Ectodermal cell (in vitro differentiated cells): Measurements from ENCODE around the gene NEK7.

Experiments
- H3K27ac ChIP-seq: 2 replicates; pipeline ENCODE4 v1.7.0; 2013; ENCODE audit warnings: mild to moderate bottlenecking, low read depth, low read length; ENCODE audit not compliant: insufficient read depth, poor library complexity, severe bottlenecking
- H3K27me3 ChIP-seq: 2 replicates; pipeline ENCODE4 v1.7.0; 2013; ENCODE audit warnings: mild to moderate bottlenecking, low read length; ENCODE audit not compliant: insufficient read depth, control insufficient read depth, poor library complexity, severe bottlenecking
- H3K36me3 ChIP-seq: one replicate; pipeline ENCODE4 v1.7.0; 2013; ENCODE audit warnings: low read length; ENCODE audit not compliant: control insufficient read depth, insufficient read depth
- H3K4me1 ChIP-seq: one replicate; pipeline ENCODE4 v1.7.0; 2013; ENCODE audit warnings: low read length; ENCODE audit not compliant: control insufficient read depth, insufficient read depth
- H3K4me3 ChIP-seq: 2 replicates; pipeline ENCODE4 v1.7.0; 2013; ENCODE audit warnings: low read depth, low read length, control low read depth; ENCODE audit not compliant: insufficient read depth
- H3K9me3 ChIP-seq: 2 replicates; pipeline ENCODE4 v1.7.0; 2013; ENCODE audit warnings: mild to moderate bottlenecking, low read length, moderate library complexity; ENCODE audit not compliant: control insufficient read depth
- WGBS, 2 experiments: methylation state at CpG; one replicate each; pipeline ENCODE4 v1.1.7; 2013; ENCODE audit warnings: missing lambda C conversion rate in 2 of 2; 5-methylcytosine and 5-hydroxymethylcytosine counted together

NEK7 gene

DNA sequence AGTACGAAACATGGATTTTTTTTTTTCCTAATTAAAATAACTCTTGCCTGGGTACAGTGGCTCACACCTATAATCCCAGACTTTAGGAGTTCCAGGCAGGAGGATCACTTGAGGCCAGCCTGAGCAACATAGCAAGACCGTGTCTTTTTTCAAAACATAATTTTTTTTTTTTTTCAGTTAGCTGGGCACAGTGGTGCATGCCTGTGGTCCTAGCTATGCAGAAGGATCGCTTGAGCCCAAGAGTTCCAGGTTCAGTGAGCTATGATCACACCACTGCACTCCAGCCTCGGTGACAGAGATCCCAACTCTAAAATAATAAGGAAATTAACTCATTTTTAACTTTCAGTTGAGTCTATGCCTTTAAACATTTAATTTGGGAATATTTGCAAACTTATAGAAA lies 170.1 kb downstream of the NEK7 start:
- Histone ChIP-seq H3K27ac (no peak overlapping the region), H3K9me3 (no peaks in the 10 kb centered on the region), H3K4me3 (no peak overlapping the region), H3K27me3 (no peaks in the 10 kb centered on the region), H3K36me3 (no peaks in the 10 kb centered on the region), H3K4me1 (peaks cover 4% of the 10 kb centered on the region)
- WGBS, 2 experiments, result 93 to 94% methylated on average over 4 of the region's 4 CpGs

- H3K27me3 ChIP-seq, result no peaks in the 10 kb centered on the region
- no peak overlapping the region for H3K27ac ChIP-seq
- no peaks in the 10 kb centered on the region for H3K36me3 ChIP-seq
- no peaks in the 10 kb centered on the region for H3K9me3 ChIP-seq
- H3K4me3 ChIP-seq, result no peak overlapping the region
- peaks cover 4% of the 10 kb centered on the region for H3K4me1 ChIP-seq
- WGBS, 2 experiments, result 94% methylated on average over 10 of the region's 10 CpGs
Observed at GRCh38 chr1:198328458-198329032, 171.7 kb downstream of the NEK7 start.

- no peak overlapping the region for H3K27ac ChIP-seq
- H3K4me3 ChIP-seq, result no peak overlapping the region
- no peaks in the 10 kb centered on the region for H3K36me3 ChIP-seq
- WGBS, 2 experiments, result 84 to 87% methylated on average over 2 of the region's 2 CpGs
- H3K27me3 ChIP-seq, result no peaks in the 10 kb centered on the region
- H3K4me1 ChIP-seq, result peaks cover 4% of the 10 kb centered on the region
- H3K9me3 ChIP-seq, result no peaks in the 10 kb centered on the region
Observed at GRCh38 chr1:198330982-198331615, 174.3 kb downstream of the NEK7 start.

DNA sequence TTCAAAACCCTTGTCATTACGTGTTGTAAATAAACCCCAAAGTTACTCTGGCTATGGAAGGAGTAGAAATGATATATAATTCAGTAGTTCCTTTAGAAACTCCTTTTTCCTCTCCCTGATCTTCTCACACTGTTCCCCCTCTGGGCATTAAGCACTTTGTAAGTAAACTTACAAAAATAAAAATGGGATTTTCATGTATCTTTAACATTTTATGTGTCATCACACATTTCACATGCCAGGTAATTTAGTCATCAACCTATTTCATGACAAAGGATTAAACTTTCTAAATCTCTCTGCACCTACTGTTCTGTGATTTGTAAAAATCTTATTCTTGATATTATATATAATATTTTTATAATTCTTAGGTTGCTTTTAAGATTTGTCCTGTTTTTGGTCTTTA lies 176.9 kb downstream of the NEK7 start:
- no peaks in the 10 kb centered on the region for H3K9me3 ChIP-seq
- H3K27me3 ChIP-seq, result no peaks in the 10 kb centered on the region
- WGBS, 2 experiments, result 89% methylated on average over 1 of the region's 1 CpG; no CpG with 5 or more reads in 1 of the 2 experiments
- H3K4me1 ChIP-seq, result peaks cover 4% of the 10 kb centered on the region
- H3K27ac ChIP-seq, result no peak overlapping the region
- no peaks in the 10 kb centered on the region for H3K36me3 ChIP-seq
- H3K4me3 ChIP-seq, result no peak overlapping the region

GRCh38 chr1:198335663-198336062 lies 178.9 kb downstream of the NEK7 start:
- WGBS, 2 experiments, result 67 to 86% methylated on average over 1 of the region's 1 CpG
- H3K4me1 ChIP-seq, result peaks cover 4% of the 10 kb centered on the region
- no peak overlapping the region for H3K4me3 ChIP-seq
- no peaks in the 10 kb centered on the region for H3K27me3 ChIP-seq
- H3K9me3 ChIP-seq, result no peaks in the 10 kb centered on the region
- no peak overlapping the region for H3K27ac ChIP-seq
- no peaks in the 10 kb centered on the region for H3K36me3 ChIP-seq

GRCh38 chr1:198337886-198338285 lies 181.1 kb downstream of the NEK7 start:
- Histone ChIP-seq H3K27me3 (no peaks in the 10 kb centered on the region), H3K36me3 (no peaks in the 10 kb centered on the region), H3K4me3 (no peak overlapping the region), H3K27ac (no peak overlapping the region), H3K4me1 (no peaks in the 10 kb centered on the region), H3K9me3 (no peaks in the 10 kb centered on the region)

- Histone ChIP-seq H3K4me1 (no peaks in the 10 kb centered on the region), H3K27ac (no peak overlapping the region), H3K36me3 (no peaks in the 10 kb centered on the region), H3K27me3 (no peaks in the 10 kb centered on the region), H3K4me3 (no peak overlapping the region), H3K9me3 (no peaks in the 10 kb centered on the region)
- whole genome bisulfite sequencing, 2 experiments, result 78 to 88% methylated on average over 1 of the region's 1 CpG
Observed at GRCh38 chr1:198340139-198340538, 183.3 kb downstream of the NEK7 start.

DNA sequence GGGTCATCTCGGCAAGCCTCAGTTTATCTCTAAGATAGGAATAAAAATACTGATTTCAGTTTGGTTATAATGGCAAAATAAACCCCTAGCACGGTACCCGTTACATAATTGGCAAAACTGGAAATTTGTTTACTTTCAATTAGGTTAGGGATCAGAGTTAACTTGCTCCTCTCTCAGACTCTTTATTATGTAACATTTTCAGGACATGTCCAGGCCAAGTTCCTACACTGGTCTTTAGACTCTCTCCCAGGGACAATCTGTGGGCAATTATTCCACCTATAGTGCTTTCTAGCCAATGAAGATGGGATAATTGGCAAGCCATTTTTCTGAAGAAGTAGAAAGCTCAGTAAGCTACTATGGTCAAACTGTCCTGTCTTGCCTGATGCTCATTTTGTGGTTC lies 189.4 kb downstream of the NEK7 start:
- no peaks in the 10 kb centered on the region for H3K9me3 ChIP-seq
- 95 to 100% methylated on average over 2 to 3 of the region's 3 CpGs for WGBS, 2 experiments

DNA sequence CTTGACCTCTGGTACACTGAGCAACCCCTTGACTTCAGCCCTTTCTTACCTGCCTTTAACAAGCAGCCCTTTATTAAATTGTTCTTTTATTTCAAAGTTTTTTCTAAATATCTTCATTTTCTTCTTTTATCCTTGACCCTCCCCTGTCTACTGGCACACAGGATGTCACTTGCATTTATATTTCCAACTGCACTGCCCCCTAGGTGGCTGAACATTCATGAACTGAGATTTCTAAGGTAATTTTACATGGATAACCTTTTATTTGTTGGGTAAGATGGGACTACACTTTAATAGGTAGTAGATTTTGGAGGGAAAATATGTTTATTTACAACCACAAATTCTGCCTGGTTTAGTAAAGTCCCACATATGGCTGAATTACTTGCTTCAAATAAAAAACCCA lies 193.7 kb downstream of the NEK7 start:
- Histone ChIP-seq H3K9me3 (no peaks in the 10 kb centered on the region), H3K27ac (no peak overlapping the region), H3K4me3 (no peak overlapping the region), H3K36me3 (no peaks in the 10 kb centered on the region), H3K27me3 (no peaks in the 10 kb centered on the region), H3K4me1 (no peaks in the 10 kb centered on the region)

More for the DNA sequence above, 189.4 kb downstream of the NEK7 start:
- H3K4me1 ChIP-seq, result no peaks in the 10 kb centered on the region
- no peak overlapping the region for H3K4me3 ChIP-seq
- H3K36me3 ChIP-seq, result no peaks in the 10 kb centered on the region
- no peak overlapping the region for H3K27ac ChIP-seq
- no peaks in the 10 kb centered on the region for H3K27me3 ChIP-seq

DNA sequence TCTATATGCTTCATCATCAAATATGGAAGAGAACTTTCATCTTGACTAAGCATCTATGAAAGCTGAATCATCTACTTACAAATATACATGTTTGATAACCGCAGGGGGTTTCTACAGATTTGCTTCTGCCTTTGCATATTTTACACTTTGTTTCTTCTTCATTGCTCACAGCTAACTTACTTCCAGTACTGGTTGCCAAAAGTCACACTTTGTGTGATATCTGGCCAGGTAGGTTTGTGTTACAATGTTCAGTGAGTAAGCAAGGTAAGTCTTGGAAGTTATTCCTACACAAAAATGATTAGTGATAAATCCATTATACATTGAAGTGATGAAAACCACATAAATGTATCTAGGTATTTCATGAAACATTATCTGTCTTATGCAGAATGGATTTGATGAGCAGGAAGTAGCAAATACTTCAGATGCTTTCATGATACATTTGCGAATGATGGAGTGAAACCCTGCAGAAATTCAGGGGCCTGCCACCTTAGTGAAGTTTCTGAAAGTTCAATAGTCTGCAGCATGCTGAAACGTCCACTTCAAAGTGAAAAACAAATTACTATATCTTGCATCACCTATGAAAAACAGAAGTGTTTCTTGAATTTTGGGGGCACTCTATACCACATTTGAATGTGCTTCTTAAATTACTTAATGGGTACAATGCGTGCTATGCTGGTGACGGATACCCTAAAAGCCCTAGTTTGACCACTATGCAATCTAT lies 196.3 kb downstream of the NEK7 start:
- Histone ChIP-seq H3K4me3 (no peak overlapping the region), H3K4me1 (no peaks in the 10 kb centered on the region), H3K9me3 (no peaks in the 10 kb centered on the region), H3K36me3 (no peaks in the 10 kb centered on the region), H3K27ac (no peak overlapping the region), H3K27me3 (no peaks in the 10 kb centered on the region)
- WGBS, 2 experiments, result 90% methylated on average over 5 of the region's 5 CpGs
